Suprapubic skin (tissue), 4 donors: ENCODE results near the gene STK40.

Source experiments
- CTCF ChIP-seq, 2 donors: fragments of 200-600 bp in 1 of 2; fragments of 450-650 bp in 1 of 2; sonication (generic) in 1 of 2; IDR thresholded peaks; one replicate each; pipeline ENCODE4 v1.5.1; 2016 to 2019; ENCODE audit warnings: antibody characterized with exemption in 2 of 2, mild to moderate bottlenecking in 1 of 2, moderate library complexity in 1 of 2
- POLR2A ChIP-seq, 2 donors: fragments of 450-650 bp; IDR thresholded peaks; one replicate each; pipeline ENCODE4 v1.6.1; 2017; ENCODE audit warnings: antibody characterized with exemption in 2 of 2, mild to moderate bottlenecking in 2 of 2, moderate library complexity in 2 of 2
- POLR2AphosphoS5 ChIP-seq, 3 donors: sonication (generic); formaldehyde crosslinking; IDR thresholded peaks; one replicate each; pipeline ENCODE4 v1.6.1; 2017; ENCODE audit warnings: antibody characterized with exemption in 3 of 3

- TF ChIP-seq CTCF (IDR thresholded peaks at IDR 0.05), result no peak
- no peak for TF ChIP-seq POLR2AphosphoS5 (IDR thresholded peaks at IDR 0.05)
- no peak for TF ChIP-seq POLR2A (IDR thresholded peaks at IDR 0.05)
Measured at GRCh38 chr1:36349241-36349671, 36.5 kb downstream of the STK40 start.
